WTC11 (cell line): ENCODE data around the gene KRTAP10-10. TPM values are rescaled to one million over a fixed set of nuclear protein-coding genes. Genes with fewer than 3 reads are reported as not detected.
A peak's percentile ranks its signal among the peaks of the same experiment; 100 is the strongest.

Experiments used
- ATAC-seq: fragments of 200-7000 bp; cut with Tn5 transposase; 2 replicates; pipeline ENCODE4 v1.10.0; 2021; ENCODE audit warnings: mild to moderate bottlenecking, moderate library complexity
- CTCF ChIA-PET: fragments of 300-600 bp; sonication (Branson Sonifier 250); formaldehyde crosslinking; loops from one replicate; lab custom pipeline; 2021; ENCODE audit warnings: antibody characterized with exemption; lab: Charles Lee
- POLR2A ChIA-PET: fragments of 350-600 bp; sonication (Branson Sonifier 250); formaldehyde crosslinking; loops from one replicate; lab custom pipeline; 2021; ENCODE audit warnings: antibody characterized with exemption; lab: Charles Lee
- DNase-seq: peaks from one replicate; pipeline ENCODE4 v3.0.0; 2021; ENCODE audit warnings: low spot score
- H3K27ac Mint-ChIP-seq: 2 replicates; pipeline ENCODE4 v1.8.0; 2021; ENCODE audit warnings: mixed read lengths
- H3K27me3 Mint-ChIP-seq: 2 replicates; pipeline ENCODE4 v1.8.0; 2021; ENCODE audit warnings: low read depth, mild to moderate bottlenecking, moderate library complexity, mixed read lengths
- H3K36me3 Mint-ChIP-seq: 2 replicates; pipeline ENCODE4 v1.8.0; 2021; ENCODE audit warnings: mixed read lengths
- H3K4me1 Mint-ChIP-seq: 2 replicates; pipeline ENCODE4 v1.8.0; 2022; ENCODE audit warnings: mixed read lengths
- H3K4me3 Mint-ChIP-seq: 2 replicates; pipeline ENCODE4 v1.8.0; 2021; ENCODE audit warnings: mild to moderate bottlenecking, moderate library complexity, mixed read lengths
- H3K9me3 Mint-ChIP-seq: 2 replicates; pipeline ENCODE4 v1.8.0; 2021; ENCODE audit warnings: mixed read lengths
- E2F1 ChIP-seq: sonication (generic); formaldehyde crosslinking; IDR thresholded peaks from 2 replicates; pipeline ENCODE4 v1.8.0; 2022; ENCODE audit warnings: mild to moderate bottlenecking, missing genetic modification reagents
- ETV6 ChIP-seq: sonication (generic); formaldehyde crosslinking; IDR thresholded peaks from 2 replicates; pipeline ENCODE4 v1.8.1; 2022; ENCODE audit warnings: mild to moderate bottlenecking, missing genetic modification reagents
- FOXP1 ChIP-seq: sonication (generic); formaldehyde crosslinking; IDR thresholded peaks from 2 replicates; pipeline ENCODE4 v1.8.0; 2022; ENCODE audit warnings: missing genetic modification reagents, mild to moderate bottlenecking, moderate library complexity, borderline replicate concordance
- GTF2I ChIP-seq: fragments of 250-450 bp; sonication (Bioruptor Pico); conservative IDR thresholded peaks from 2 replicates; pipeline ENCODE4 v1.4.0; 2021; ENCODE audit warnings: mild to moderate bottlenecking
- HMGA2 ChIP-seq: fragments of 250-450 bp; sonication (Bioruptor Pico); IDR thresholded peaks from 2 replicates; pipeline ENCODE4 v1.4.0; 2021; ENCODE audit warnings: mild to moderate bottlenecking, moderate library complexity
- IRF2 ChIP-seq: sonication (generic); formaldehyde crosslinking; IDR thresholded peaks from 2 replicates; pipeline ENCODE4 v1.8.0; 2022; ENCODE audit warnings: low read depth, missing genetic modification reagents, borderline replicate concordance
- JUN ChIP-seq: sonication (generic); formaldehyde crosslinking; IDR thresholded peaks from 2 replicates; pipeline ENCODE4 v1.8.0; 2023; ENCODE audit warnings: mild to moderate bottlenecking, missing genetic modification reagents
- MLX ChIP-seq: sonication (generic); formaldehyde crosslinking; IDR thresholded peaks from 2 replicates; pipeline ENCODE4 v1.8.1; 2023; ENCODE audit warnings: mild to moderate bottlenecking, missing genetic modification reagents, moderate library complexity
- ZNF317 ChIP-seq: sonication (generic); formaldehyde crosslinking; IDR thresholded peaks from 2 replicates; pipeline ENCODE4 v1.8.1; 2023; ENCODE audit warnings: low read depth, mild to moderate bottlenecking, moderate library complexity, missing genetic modification reagents, borderline replicate concordance
- ZNF396 ChIP-seq: fragments of 250-450 bp; sonication (Bioruptor Pico); IDR thresholded peaks from 2 replicates; pipeline ENCODE4 v1.8.0; 2021; ENCODE audit warnings: mild to moderate bottlenecking, moderate library complexity, borderline replicate concordance
- ZNF532 ChIP-seq: fragments of 250-450 bp; sonication (Bioruptor Pico); IDR thresholded peaks from 2 replicates; pipeline ENCODE4 v1.9.0; 2021; ENCODE audit warnings: mild to moderate bottlenecking, borderline replicate concordance
- total RNA-seq: library from RNA; stranded (reverse); gene quantifications from 3 replicates; pipeline ENCODE4 v1.2.3, GENCODE V29; 2021

KRTAP10-10 gene
- total RNA-seq, 1 experiment from 2014 or later = not detected

- POLR2A ChIA-PET = interaction anchor here (0.6 kb wide), 1 partner anchor 221 kb away, joined by 3 read pairs; no protein-coding TSS in a partner anchor
- Mint-ChIP-seq H3K36me3 (peaks cover 33% of the 10 kb centered on the region), H3K4me1 (peaks cover 31% of the 10 kb centered on the region), H3K27ac (no peak overlapping the region), H3K4me3 (no peak overlapping the region)
- DNase-seq = peak; percentile 40
- no peak for TF ChIP-seq ZNF396
- no peak for TF ChIP-seq JUN
- TF ChIP-seq, all 79 proteins: peak for 0
- peaks cover 47% of the 10 kb centered on the region for H3K9me3 Mint-ChIP-seq
- peaks cover 2% of the 10 kb centered on the region; the same call in 1 of the 2 replicates for H3K27me3 Mint-ChIP-seq
- CTCF ChIA-PET = interaction anchor here (0.8 to 3.6 kb wide), 10 partner anchors 8 to 182 kb away, joined by 3 to 16 read pairs (median 4); partner anchors contain the start of genes KRTAP10-12, KRTAP10-5, KRTAP10-9 and TSPEAR
- ATAC-seq = peak; percentile 81
These were observed 18.7 kb upstream of the KRTAP10-10 start for GRCh38 chr21:44618504-44618903.

GRCh38 chr21:44618909-44619308 is 18.2 kb upstream of the KRTAP10-10 start:
- CTCF ChIA-PET = interaction anchor here (0.8 to 3.6 kb wide), 10 partner anchors 8 to 182 kb away, joined by 3 to 16 read pairs (median 4); partner anchors contain the start of genes KRTAP10-12, KRTAP10-5, KRTAP10-9 and TSPEAR
- DNase-seq = no peak
- Mint-ChIP-seq H3K4me3 (no peak overlapping the region), H3K4me1 (peaks cover 31% of the 10 kb centered on the region), H3K27me3 (peaks cover 2% of the 10 kb centered on the region; the same call in 1 of the 2 replicates)
- no peak for TF ChIP-seq ZNF317 (CRISPR knock-in tag)
- no peak for TF ChIP-seq ZNF532 (CRISPR knock-in tag)
- no peak for TF ChIP-seq ETV6
- TF ChIP-seq, all 79 proteins: peak for 0
- no peak for ATAC-seq
- POLR2A ChIA-PET = interaction anchor here (0.6 kb wide), 1 partner anchor 220 kb away, joined by 3 read pairs; no protein-coding TSS in a partner anchor
- peaks cover 51% of the 10 kb centered on the region for H3K9me3 Mint-ChIP-seq
- H3K27ac Mint-ChIP-seq = no peak overlapping the region
- peaks cover 37% of the 10 kb centered on the region for H3K36me3 Mint-ChIP-seq

- DNase-seq (no peak), ATAC-seq (no peak)
- no peak overlapping the region for H3K27ac Mint-ChIP-seq
- POLR2A ChIA-PET = no interaction called here
- TF ChIP-seq ZNF317 (CRISPR knock-in tag) (peak; percentile 99), MLX (CRISPR knock-in tag) (no peak)
- H3K36me3 Mint-ChIP-seq = peaks cover 47% of the 10 kb centered on the region
- CTCF ChIA-PET = interaction anchor here (1.9 kb wide), 1 partner anchor 91 kb away, joined by 8 read pairs; the partner anchor contains the start of gene TSPEAR
- H3K4me3 Mint-ChIP-seq = no peak overlapping the region
- H3K9me3 Mint-ChIP-seq = peaks cover 61% of the 10 kb centered on the region
- H3K4me1 Mint-ChIP-seq = peaks cover 28% of the 10 kb centered on the region
- H3K27me3 Mint-ChIP-seq = peaks cover 5% of the 10 kb centered on the region; the same call in 1 of the 2 replicates
These were observed 17.3 kb upstream of the KRTAP10-10 start for GRCh38 chr21:44619886-44620285.

GRCh38 chr21:44623575-44623974 is 13.6 kb upstream of the KRTAP10-10 start:
- H3K27me3 Mint-ChIP-seq = peaks cover 5% of the 10 kb centered on the region; the same call in 1 of the 2 replicates

GRCh38 chr21:44625756-44626155 is 11.4 kb upstream of the KRTAP10-10 start:
- DNase-seq (no peak), ATAC-seq (no peak)
- H3K9me3 Mint-ChIP-seq = peaks cover 47% of the 10 kb centered on the region
- peaks cover 5% of the 10 kb centered on the region; the same call in 1 of the 2 replicates for H3K27me3 Mint-ChIP-seq
- H3K4me3 Mint-ChIP-seq = no peak overlapping the region
- peaks cover 31% of the 10 kb centered on the region for H3K36me3 Mint-ChIP-seq
- H3K4me1 Mint-ChIP-seq = no peaks in the 10 kb centered on the region
- no peak overlapping the region for H3K27ac Mint-ChIP-seq
- CTCF ChIA-PET = interaction anchor here (1.2 kb wide), 1 partner anchor 115 kb away, joined by 3 read pairs; no protein-coding TSS in a partner anchor
- TF ChIP-seq HMGA2 (CRISPR knock-in tag) (no peak), IRF2 (CRISPR knock-in tag) (no peak), GTF2I (CRISPR knock-in tag) (no peak), E2F1 (CRISPR knock-in tag) (no peak)
- TF ChIP-seq, all 79 proteins: peak for 0
- POLR2A ChIA-PET = no interaction called here

More at GRCh38 chr21:44623575-44623974, 13.6 kb upstream of the KRTAP10-10 start:
- DNase-seq (no peak), ATAC-seq (no peak)
- H3K9me3 Mint-ChIP-seq = peaks cover 63% of the 10 kb centered on the region
- ChIA-PET CTCF (no interaction called here), POLR2A (no interaction called here)
- peaks cover 50% of the 10 kb centered on the region for H3K36me3 Mint-ChIP-seq
- H3K4me3 Mint-ChIP-seq = no peak overlapping the region
- peaks cover 3% of the 10 kb centered on the region; the same call in 1 of the 2 replicates for H3K4me1 Mint-ChIP-seq
- peak; percentile 95 for TF ChIP-seq ZNF317 (CRISPR knock-in tag)
- TF ChIP-seq FOXP1 = no peak
- TF ChIP-seq, all 79 proteins: peak for 1
- no peak overlapping the region for H3K27ac Mint-ChIP-seq
